Measurements from ENCODE around the gene SPHKAP. TPM values are rescaled to one million over a fixed set of nuclear protein-coding genes. Genes with fewer than 3 reads are reported as not detected.

SPHKAP gene
- total and polyA plus RNA-seq, 3 donors from 2014 or later = 0.22 to 1.5 (median 0.87) TPM

DNA sequence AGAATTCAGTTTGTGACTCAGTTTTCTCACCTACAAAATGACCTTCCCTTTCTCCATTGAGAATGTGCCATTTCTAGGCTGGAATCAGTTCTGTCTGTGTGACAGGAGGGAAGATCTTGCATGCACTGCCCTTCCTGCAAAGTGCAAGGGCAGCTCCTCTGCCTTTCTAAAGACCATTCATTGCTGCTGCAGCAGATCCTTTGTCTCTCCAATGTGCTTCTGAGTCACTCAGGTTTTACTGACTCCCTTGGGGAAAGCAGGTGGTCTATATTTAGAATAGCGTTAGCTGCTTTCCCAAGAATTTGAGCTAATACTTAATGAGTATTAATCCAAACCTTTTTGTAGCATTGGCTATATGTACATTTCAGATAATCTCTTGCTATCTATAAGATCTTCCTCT lies 247.6 kb downstream of the SPHKAP start:
- 83 to 94% methylated on average over 1 of the region's 1 CpG for WGBS, 2 donors

DNA sequence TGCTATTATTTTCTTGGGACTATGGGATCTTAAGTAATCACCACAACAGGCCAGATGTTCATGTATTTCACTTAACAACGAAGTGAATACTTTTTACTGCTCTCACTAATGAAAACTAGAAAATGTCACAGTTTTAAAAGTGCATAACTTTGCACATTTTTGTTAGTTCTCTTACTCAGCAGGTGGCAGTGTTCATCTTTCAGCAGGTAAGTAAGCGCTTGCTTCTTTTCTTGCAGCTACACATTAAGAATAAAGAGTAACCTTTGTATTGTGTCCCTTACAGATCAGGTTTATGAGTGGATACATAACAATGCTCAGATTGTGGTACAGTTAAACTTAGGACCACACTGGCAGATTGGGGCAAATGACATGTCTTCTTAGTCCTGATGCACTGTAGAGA lies 249.1 kb downstream of the SPHKAP start:
- no peaks in the 10 kb centered on the region for H3K4me1 ChIP-seq
- intact Hi-C loops (cut with DNase I; ENCODE audit: low total_unique reads) = no loop called here
- H3K36me3 ChIP-seq (ENCODE audit: low read depth, missing control alignments) = no peaks in the 10 kb centered on the region
- no peak for DNase-seq
- no peak overlapping the region for H3K4me3 ChIP-seq
- no peak overlapping the region for H3K27ac ChIP-seq
- TF ChIP-seq POLR2A (IDR thresholded peaks at IDR 0.05) (no peak), CTCF (IDR thresholded peaks at IDR 0.05) (no peak)
- no peaks in the 10 kb centered on the region for H3K9me3 ChIP-seq
- H3K27me3 ChIP-seq = no peaks in the 10 kb centered on the region
- WGBS, 2 donors = 80 to 81% methylated on average over 2 of the region's 2 CpGs

More for the DNA sequence above, 247.6 kb downstream of the SPHKAP start:
- Histone ChIP-seq H3K27me3 (no peaks in the 10 kb centered on the region), H3K27ac (no peak overlapping the region), H3K9me3 (no peaks in the 10 kb centered on the region), H3K36me3 (ENCODE audit: low read depth, missing control alignments) (no peaks in the 10 kb centered on the region), H3K4me3 (no peak overlapping the region), H3K4me1 (no peaks in the 10 kb centered on the region)
- TF ChIP-seq CTCF (IDR thresholded peaks at IDR 0.05) = no peak
- TF ChIP-seq POLR2A (IDR thresholded peaks at IDR 0.05) = no peak
- intact Hi-C loops (cut with DNase I; ENCODE audit: low total_unique reads) = no loop called here
- no peak for DNase-seq

- Histone ChIP-seq H3K9me3 (no peaks in the 10 kb centered on the region), H3K4me3 (no peak overlapping the region), H3K27ac (no peak overlapping the region), H3K36me3 (ENCODE audit: low read depth, missing control alignments) (no peaks in the 10 kb centered on the region), H3K4me1 (no peaks in the 10 kb centered on the region), H3K27me3 (no peaks in the 10 kb centered on the region)
- intact Hi-C loops (cut with DNase I; ENCODE audit: low total_unique reads) = no loop called here
- no peak for DNase-seq
- 88 to 89% methylated on average over 6 of the region's 6 CpGs for WGBS, 2 donors
- TF ChIP-seq CTCF (IDR thresholded peaks at IDR 0.05) = no peak
- no peak for TF ChIP-seq POLR2A (IDR thresholded peaks at IDR 0.05)
These were observed 249.5 kb downstream of the SPHKAP start for GRCh38 chr2:227932001-227932400.

Small RNAs within 50 kb of the gene (small RNA-seq; reads per million reads assigned to genes)
- 0 reads per million in 2 donors for gene RNU6-624P

All from testis (tissue), 3 donors.